Measurements from ENCODE around the gene HNRNPH3.

The HNRNPH3 gene

GRCh38 chr10:68340358-68341080 lies 8.7 kb downstream of the HNRNPH3 start:
- TF ChIP-seq ZNF274 (IDR thresholded peaks at IDR 0.05; ENCODE audit: low read depth, low read length) = no peak

GRCh38 chr10:68342909-68343516 lies 11.1 kb downstream of the HNRNPH3 start:
- TF ChIP-seq ZNF274 (IDR thresholded peaks at IDR 0.05; ENCODE audit: low read depth, low read length) = no peak

More at GRCh38 chr10:68340358-68341080, 8.7 kb downstream of the HNRNPH3 start:
- H3K4me3 ChIP-seq (ENCODE audit: low read length) = no peak overlapping the region

GRCh38 chr10:68345621-68346020 lies 13.8 kb downstream of the HNRNPH3 start:
- no peak overlapping the region for H3K4me3 ChIP-seq (ENCODE audit: low read length)
- TF ChIP-seq ZNF274 (IDR thresholded peaks at IDR 0.05; ENCODE audit: low read depth, low read length) = no peak

More at GRCh38 chr10:68342909-68343516, 11.1 kb downstream of the HNRNPH3 start:
- no peak overlapping the region for H3K4me3 ChIP-seq (ENCODE audit: low read length)

GRCh38 chr10:68346774-68347173 lies 14.9 kb downstream of the HNRNPH3 start:
- no peak overlapping the region for H3K4me3 ChIP-seq (ENCODE audit: low read length)
- no peak for TF ChIP-seq ZNF274 (IDR thresholded peaks at IDR 0.05; ENCODE audit: low read depth, low read length)

- TF ChIP-seq ZNF274 (IDR thresholded peaks at IDR 0.05; ENCODE audit: low read depth, low read length) = no peak
- H3K4me3 ChIP-seq (ENCODE audit: low read length) = no peak overlapping the region
Measured at GRCh38 chr10:68348265-68348741, 16.4 kb downstream of the HNRNPH3 start.

GRCh38 chr10:68353537-68353936 lies 21.7 kb downstream of the HNRNPH3 start:
- no peak overlapping the region for H3K4me3 ChIP-seq (ENCODE audit: low read length)
- TF ChIP-seq ZNF274 (IDR thresholded peaks at IDR 0.05; ENCODE audit: low read depth, low read length) = no peak

- H3K4me3 ChIP-seq (ENCODE audit: low read length) = no peak overlapping the region
- no peak for TF ChIP-seq ZNF274 (IDR thresholded peaks at IDR 0.05; ENCODE audit: low read depth, low read length)
Measured at GRCh38 chr10:68359189-68359588, 27.3 kb downstream of the HNRNPH3 start.

GRCh38 chr10:68362590-68362989 lies 30.7 kb downstream of the HNRNPH3 start:
- TF ChIP-seq ZNF274 (IDR thresholded peaks at IDR 0.05; ENCODE audit: low read depth, low read length) = no peak
- H3K4me3 ChIP-seq (ENCODE audit: low read length) = no peak overlapping the region

GRCh38 chr10:68364101-68364886 lies 32.4 kb downstream of the HNRNPH3 start:
- no peak overlapping the region for H3K4me3 ChIP-seq (ENCODE audit: low read length)
- TF ChIP-seq ZNF274 (IDR thresholded peaks at IDR 0.05; ENCODE audit: low read depth, low read length) = no peak

- no peak for TF ChIP-seq ZNF274 (IDR thresholded peaks at IDR 0.05; ENCODE audit: low read depth, low read length)
- no peak overlapping the region for H3K4me3 ChIP-seq (ENCODE audit: low read length)
Measured at GRCh38 chr10:68365611-68366010, 33.7 kb downstream of the HNRNPH3 start.

GRCh38 chr10:68366600-68366999 lies 34.7 kb downstream of the HNRNPH3 start:
- TF ChIP-seq ZNF274 (IDR thresholded peaks at IDR 0.05; ENCODE audit: low read depth, low read length) = no peak
- H3K4me3 ChIP-seq (ENCODE audit: low read length) = no peak overlapping the region

GRCh38 chr10:68367121-68367520 lies 35.3 kb downstream of the HNRNPH3 start:
- H3K4me3 ChIP-seq (ENCODE audit: low read length) = no peak overlapping the region
- TF ChIP-seq ZNF274 (IDR thresholded peaks at IDR 0.05; ENCODE audit: low read depth, low read length) = no peak

- no peak for TF ChIP-seq ZNF274 (IDR thresholded peaks at IDR 0.05; ENCODE audit: low read depth, low read length)
- H3K4me3 ChIP-seq (ENCODE audit: low read length) = no peak overlapping the region
Measured at GRCh38 chr10:68371604-68372003, 39.7 kb downstream of the HNRNPH3 start.

- TF ChIP-seq ZNF274 (IDR thresholded peaks at IDR 0.05; ENCODE audit: low read depth, low read length) = no peak
- no peak overlapping the region for H3K4me3 ChIP-seq (ENCODE audit: low read length)
Measured at GRCh38 chr10:68385740-68386139, 53.9 kb downstream of the HNRNPH3 start.
